Thyroid gland (tissue), 4 donors: ENCODE results near the gene LONP2.

Experiments used
- CTCF ChIP-seq, 6 experiments: fragments of 200-600 bp in 3 of 6; fragments of 450-650 bp in 3 of 6; sonication (generic) in 3 of 6; IDR thresholded peaks; one replicate each; pipeline ENCODE4 v1.5.1; 2016 to 2019; ENCODE audit warnings: antibody characterized with exemption in 6 of 6, mild to moderate bottlenecking in 2 of 6, inconsistent platforms in 1 of 6, moderate library complexity in 1 of 6
- POLR2A ChIP-seq, 2 donors: fragments of 450-650 bp; IDR thresholded peaks; one replicate each; pipeline ENCODE4 v1.6.1; 2017; ENCODE audit warnings: antibody characterized with exemption in 2 of 2, mild to moderate bottlenecking in 2 of 2, moderate library complexity in 1 of 2

- TF ChIP-seq CTCF (IDR thresholded peaks at IDR 0.05) (no peak), POLR2A (IDR thresholded peaks at IDR 0.05) (peak in 1 of 2 donors; percentile 50)
These were observed 28.8 kb downstream of the LONP2 start for GRCh38 chr16:48272837-48273421.
